ENCODE data around the gene ERN1. TPM values are rescaled to one million over a fixed set of nuclear protein-coding genes. Genes with fewer than 3 reads are reported as not detected.

Gene ERN1
- total and polyA plus RNA-seq, 2 donors (not counting 3 experiments of a cell fraction or from before 2014, with no cell fraction given) = 9.1 to 21.5 TPM

DNA sequence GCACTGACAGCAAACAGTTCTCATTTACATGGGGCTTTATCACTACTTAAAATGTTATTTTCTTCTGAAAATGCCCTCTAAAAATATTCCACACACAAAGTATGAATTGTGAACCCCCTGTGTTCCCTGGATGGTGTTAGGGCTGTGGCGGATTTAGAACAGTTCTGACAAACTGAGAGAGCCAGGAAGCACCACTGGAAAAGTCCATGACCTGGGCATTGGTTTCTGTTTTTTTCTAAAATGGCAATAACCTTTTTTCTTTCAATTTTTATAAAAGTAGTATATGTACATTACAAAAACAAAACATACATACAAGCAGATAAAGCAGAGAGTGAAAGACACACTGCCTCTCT lies 21.0 kb upstream of the ERN1 start:
- H3K27me3 ChIP-seq (ENCODE audit: control insufficient read depth in 2 of 2, insufficient read depth in 2 of 2, low read length in 2 of 2) = no peaks in the 10 kb centered on the region
- TF ChIP-seq EZH2 (IDR thresholded peaks at IDR 0.05; ENCODE audit: borderline replicate concordance, low read depth, low read length, severe bottlenecking) (no peak), JUN (IDR thresholded peaks at IDR 0.05; ENCODE audit: borderline replicate concordance, insufficient read depth, insufficient read length, low read depth) (no peak), MYC (IDR thresholded peaks at IDR 0.05; ENCODE audit: low read depth, low read length) (no peak), FOS (IDR thresholded peaks at IDR 0.05; ENCODE audit: borderline replicate concordance, insufficient read depth, low read length) (no peak), POLR2A (IDR thresholded peaks at IDR 0.05; ENCODE audit: low read depth, low read length) (no peak), GATA2 (IDR thresholded peaks at IDR 0.05; ENCODE audit: insufficient read depth, insufficient read length, low read depth, low read length) (no peak), POLR2AphosphoS5 (IDR thresholded peaks at IDR 0.05; ENCODE audit: insufficient read depth, low read depth, low read length) (no peak)
- TF ChIP-seq, protein P1, sequence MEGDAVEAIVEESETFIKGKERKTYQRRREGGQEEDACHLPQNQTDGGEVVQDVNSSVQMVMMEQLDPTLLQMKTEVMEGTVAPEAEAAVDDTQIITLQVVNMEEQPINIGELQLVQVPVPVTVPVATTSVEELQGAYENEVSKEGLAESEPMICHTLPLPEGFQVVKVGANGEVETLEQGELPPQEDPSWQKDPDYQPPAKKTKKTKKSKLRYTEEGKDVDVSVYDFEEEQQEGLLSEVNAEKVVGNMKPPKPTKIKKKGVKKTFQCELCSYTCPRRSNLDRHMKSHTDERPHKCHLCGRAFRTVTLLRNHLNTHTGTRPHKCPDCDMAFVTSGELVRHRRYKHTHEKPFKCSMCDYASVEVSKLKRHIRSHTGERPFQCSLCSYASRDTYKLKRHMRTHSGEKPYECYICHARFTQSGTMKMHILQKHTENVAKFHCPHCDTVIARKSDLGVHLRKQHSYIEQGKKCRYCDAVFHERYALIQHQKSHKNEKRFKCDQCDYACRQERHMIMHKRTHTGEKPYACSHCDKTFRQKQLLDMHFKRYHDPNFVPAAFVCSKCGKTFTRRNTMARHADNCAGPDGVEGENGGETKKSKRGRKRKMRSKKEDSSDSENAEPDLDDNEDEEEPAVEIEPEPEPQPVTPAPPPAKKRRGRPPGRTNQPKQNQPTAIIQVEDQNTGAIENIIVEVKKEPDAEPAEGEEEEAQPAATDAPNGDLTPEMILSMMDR (IDR thresholded peaks at IDR 0.05; ENCODE audit: extremely low read depth in 1 of 2, insufficient read depth in 1 of 2, low read depth in 1 of 2, low read length in 2 of 2) = no peak
- TF ChIP-seq, protein P2, sequence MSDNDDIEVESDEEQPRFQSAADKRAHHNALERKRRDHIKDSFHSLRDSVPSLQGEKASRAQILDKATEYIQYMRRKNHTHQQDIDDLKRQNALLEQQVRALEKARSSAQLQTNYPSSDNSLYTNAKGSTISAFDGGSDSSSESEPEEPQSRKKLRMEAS (IDR thresholded peaks at IDR 0.05; ENCODE audit: insufficient read depth, insufficient read length) = no peak
- H3K4me1 ChIP-seq (ENCODE audit: control insufficient read depth, extremely low read depth, insufficient read depth, low read length) = peaks cover 29% of the 10 kb centered on the region
- dilution Hi-C loops (cut with MboI; ENCODE audit: extremely low pct_ligation_motif_present, low sequenced_read_pairs) = no loop called here
- no peak overlapping the region for H3K9ac ChIP-seq (replicated peaks; ENCODE audit: extremely low read depth, insufficient read depth, low read length)
- peaks cover 2 to 9% of the 10 kb centered on the region in 2 experiments for H3K36me3 ChIP-seq (ENCODE audit: control insufficient read depth in 2 of 2, extremely low read depth in 1 of 2, insufficient read depth in 2 of 2, low read length in 2 of 2)
- ChIA-PET CTCF (no interaction called here), POLR2A (no interaction called here)
- intact Hi-C loops (cut with micrococcal nuclease) = no loop called here
- peaks cover 12% of the 10 kb centered on the region for H3K79me2 ChIP-seq (ENCODE audit: control insufficient read depth, insufficient read depth, low read length)
- H3K27ac ChIP-seq (ENCODE audit: insufficient read depth, low read depth, low read length) = no peak overlapping the region
- FAIRE-seq = no peak
- DNase-seq (ENCODE audit: low read depth, low spot score) = no peak
- no peaks in the 10 kb centered on the region for H3K9me3 ChIP-seq (replicated peaks; ENCODE audit: control insufficient read depth, insufficient read depth, low read length)
- H3K4me3 ChIP-seq (replicated peaks in 1 of 3; ENCODE audit: insufficient read depth in 1 of 3, low read depth in 1 of 3, low read length in 3 of 3) = no peak overlapping the region
- no peak overlapping the region for H2AFZ ChIP-seq (ENCODE audit: low read depth, low read length)
- H3K4me2 ChIP-seq (ENCODE audit: insufficient read depth, low read length) = no peak overlapping the region
- BruUV-seq (replicated peaks) = no TSS peak
- no peaks in the 10 kb centered on the region for H4K20me1 ChIP-seq (replicated peaks; ENCODE audit: control insufficient read depth, extremely low read depth, insufficient read depth, low read length)
- no peaks in the 10 kb centered on the region for H3K9me1 ChIP-seq (replicated peaks; ENCODE audit: control insufficient read depth, extremely low read depth, insufficient read depth, low read length)
